HEK293 (cell line): ENCODE data around the gene TESMIN.

ENCODE experiments used
- CTCF ChIP-seq: fragments of 450-650 bp; formaldehyde crosslinking; IDR thresholded peaks from 2 replicates; pipeline ENCODE4 v1.5.1; 2016; ENCODE audit warnings: missing biosample characterization, missing genetic modification characterization
- GFI1B ChIP-seq: fragments of 450-650 bp; formaldehyde crosslinking; IDR thresholded peaks from 2 replicates; pipeline ENCODE4 v1.5.1; 2016; ENCODE audit warnings: missing biosample characterization, missing genetic modification characterization
- PATZ1 ChIP-seq: fragments of 450-650 bp; formaldehyde crosslinking; IDR thresholded peaks from 2 replicates; pipeline ENCODE4 v1.5.1; 2016; ENCODE audit warnings: missing biosample characterization, missing genetic modification characterization
- PBX3 ChIP-seq: sonication (generic); formaldehyde crosslinking; IDR thresholded peaks from 2 replicates; pipeline ENCODE4 v1.8.1; 2022; ENCODE audit warnings: mild to moderate bottlenecking, moderate library complexity, missing genetic modification reagents
- SP2 ChIP-seq: fragments of 450-650 bp; formaldehyde crosslinking; IDR thresholded peaks from 2 replicates; pipeline ENCODE4 v1.5.1; 2016; ENCODE audit warnings: missing biosample characterization, missing genetic modification characterization
- ZNF223 ChIP-seq: fragments of 450-650 bp; formaldehyde crosslinking; IDR thresholded peaks from 2 replicates; pipeline ENCODE4 v1.5.1; 2016; ENCODE audit warnings: missing biosample characterization, missing genetic modification characterization
- ZNF473 ChIP-seq: fragments of 450-650 bp; formaldehyde crosslinking; IDR thresholded peaks from 2 replicates; pipeline ENCODE4 v1.5.1; 2017; ENCODE audit warnings: missing biosample characterization, missing genetic modification characterization
- TF ChIP-seq, protein P1 (sequence below): fragments of 450-650 bp; formaldehyde crosslinking; conservative IDR thresholded peaks from 2 replicates; pipeline ENCODE4 v1.5.1; 2016; ENCODE audit warnings: low read depth, missing biosample characterization, missing genetic modification characterization

DNA sequence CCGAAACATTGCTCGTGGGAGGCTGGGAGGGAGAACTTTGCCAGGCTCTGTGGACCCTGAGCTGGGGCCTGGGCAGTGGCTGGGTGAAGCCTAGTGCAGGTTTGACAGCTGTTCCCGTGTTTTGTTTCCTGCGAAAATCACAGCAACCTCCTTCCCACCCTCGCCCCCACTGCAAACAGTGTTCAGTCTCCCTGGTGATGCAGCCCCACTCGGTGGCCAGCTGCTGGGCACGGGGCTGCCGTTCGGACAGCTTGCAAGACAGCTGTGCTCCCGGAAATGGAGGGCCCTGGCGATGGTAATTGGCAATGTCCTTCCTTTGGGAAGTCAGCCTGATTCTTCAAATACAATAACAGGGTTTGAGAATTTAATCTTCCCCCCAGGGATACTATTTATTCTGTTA lies 77.3 kb downstream of the TESMIN start:
- no peak for TF ChIP-seq ZNF223 (tag by site-specific recombination)
- no peak for TF ChIP-seq ZNF473 (tag by site-specific recombination)
- TF ChIP-seq CTCF (tag by site-specific recombination), result no peak
- TF ChIP-seq SP2 (tag by site-specific recombination), result no peak
- TF ChIP-seq, protein P1, sequence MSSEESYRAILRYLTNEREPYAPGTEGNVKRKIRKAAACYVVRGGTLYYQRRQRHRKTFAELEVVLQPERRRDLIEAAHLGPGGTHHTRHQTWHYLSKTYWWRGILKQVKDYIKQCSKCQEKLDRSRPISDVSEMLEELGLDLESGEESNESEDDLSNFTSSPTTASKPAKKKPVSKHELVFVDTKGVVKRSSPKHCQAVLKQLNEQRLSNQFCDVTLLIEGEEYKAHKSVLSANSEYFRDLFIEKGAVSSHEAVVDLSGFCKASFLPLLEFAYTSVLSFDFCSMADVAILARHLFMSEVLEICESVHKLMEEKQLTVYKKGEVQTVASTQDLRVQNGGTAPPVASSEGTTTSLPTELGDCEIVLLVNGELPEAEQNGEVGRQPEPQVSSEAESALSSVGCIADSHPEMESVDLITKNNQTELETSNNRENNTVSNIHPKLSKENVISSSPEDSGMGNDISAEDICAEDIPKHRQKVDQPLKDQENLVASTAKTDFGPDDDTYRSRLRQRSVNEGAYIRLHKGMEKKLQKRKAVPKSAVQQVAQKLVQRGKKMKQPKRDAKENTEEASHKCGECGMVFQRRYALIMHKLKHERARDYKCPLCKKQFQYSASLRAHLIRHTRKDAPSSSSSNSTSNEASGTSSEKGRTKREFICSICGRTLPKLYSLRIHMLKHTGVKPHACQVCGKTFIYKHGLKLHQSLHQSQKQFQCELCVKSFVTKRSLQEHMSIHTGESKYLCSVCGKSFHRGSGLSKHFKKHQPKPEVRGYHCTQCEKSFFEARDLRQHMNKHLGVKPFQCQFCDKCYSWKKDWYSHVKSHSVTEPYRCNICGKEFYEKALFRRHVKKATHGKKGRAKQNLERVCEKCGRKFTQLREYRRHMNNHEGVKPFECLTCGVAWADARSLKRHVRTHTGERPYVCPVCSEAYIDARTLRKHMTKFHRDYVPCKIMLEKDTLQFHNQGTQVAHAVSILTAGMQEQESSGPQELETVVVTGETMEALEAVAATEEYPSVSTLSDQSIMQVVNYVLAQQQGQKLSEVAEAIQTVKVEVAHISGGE, result no peak
- no peak for TF ChIP-seq PATZ1 (tag by site-specific recombination)
- TF ChIP-seq PBX3 (CRISPR knock-in tag), result no peak
- TF ChIP-seq GFI1B (tag by site-specific recombination), result no peak
